ENCODE measurements around the gene PLPPR2. TPM values are rescaled to one million over a fixed set of nuclear protein-coding genes. Genes with fewer than 3 reads are reported as not detected.

PLPPR2 gene
- polyA plus RNA-seq, 2 of the 4 experiments (the other 2 are of a cell fraction): 5.6 to 9.7 TPM

DNA sequence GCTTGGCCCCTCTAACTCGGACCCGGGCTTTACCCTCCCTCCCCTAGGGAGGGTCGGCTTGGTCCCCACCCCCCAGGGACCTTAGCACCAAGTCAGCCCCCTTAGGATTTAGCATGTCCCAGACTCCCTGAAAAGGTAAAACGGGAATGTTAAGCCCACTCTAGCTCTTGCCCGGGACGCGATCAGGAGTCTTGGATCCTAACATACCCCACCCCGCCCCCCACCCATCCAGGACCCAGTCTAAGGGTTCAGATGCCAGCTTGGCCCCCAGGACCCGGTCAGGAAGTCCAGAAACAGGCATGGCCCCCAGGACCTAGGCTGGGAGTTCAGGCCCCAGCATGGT is 28.4 kb downstream of the PLPPR2 start (continued):
- TF ChIP-seq, protein P1, sequence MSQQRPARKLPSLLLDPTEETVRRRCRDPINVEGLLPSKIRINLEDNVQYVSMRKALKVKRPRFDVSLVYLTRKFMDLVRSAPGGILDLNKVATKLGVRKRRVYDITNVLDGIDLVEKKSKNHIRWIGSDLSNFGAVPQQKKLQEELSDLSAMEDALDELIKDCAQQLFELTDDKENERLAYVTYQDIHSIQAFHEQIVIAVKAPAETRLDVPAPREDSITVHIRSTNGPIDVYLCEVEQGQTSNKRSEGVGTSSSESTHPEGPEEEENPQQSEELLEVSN (IDR thresholded peaks at IDR 0.05; ENCODE audit: borderline replicate concordance, low read depth): no peak
- TF ChIP-seq CHD4 (IDR thresholded peaks at IDR 0.05; ENCODE audit: borderline replicate concordance) (no peak), EHMT2 (IDR thresholded peaks at IDR 0.05; ENCODE audit: low read depth) (no peak)

DNA sequence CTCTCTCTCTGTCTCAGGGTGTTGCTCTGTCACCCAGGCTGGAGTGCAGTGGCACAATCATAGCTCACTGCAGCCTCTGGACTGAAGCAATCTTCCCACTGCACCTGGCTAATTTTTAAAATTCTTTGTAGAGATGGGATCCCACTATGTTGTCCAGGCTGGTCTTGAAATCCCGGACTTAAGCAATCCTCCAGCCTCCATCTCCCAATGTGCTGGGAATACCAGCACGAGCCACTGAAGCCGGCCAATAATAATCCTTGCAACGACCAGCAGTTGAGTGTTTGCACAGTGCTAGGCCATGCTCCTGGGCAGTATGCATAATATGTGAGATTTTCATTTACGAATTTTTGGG is 29.5 kb downstream of the PLPPR2 start:
- FAIRE-seq (no peak), DNase-seq (ENCODE audit: low read depth in 1 of 2, low spot score in 1 of 2) (no peak), ATAC-seq (no peak)
- Histone ChIP-seq H3K4me1 (peaks cover 9% of the 10 kb centered on the region), H3K9me3 (no peaks in the 10 kb centered on the region), H3K4me3 (no peak overlapping the region), H3K27ac (no peak overlapping the region), H3K4me2 (no peak overlapping the region; the same call in 2 of the 3 replicates)
- TF ChIP-seq MAFK (IDR thresholded peaks at IDR 0.05; ENCODE audit: partially characterized antibody): no peak
- TF ChIP-seq, protein P2, sequence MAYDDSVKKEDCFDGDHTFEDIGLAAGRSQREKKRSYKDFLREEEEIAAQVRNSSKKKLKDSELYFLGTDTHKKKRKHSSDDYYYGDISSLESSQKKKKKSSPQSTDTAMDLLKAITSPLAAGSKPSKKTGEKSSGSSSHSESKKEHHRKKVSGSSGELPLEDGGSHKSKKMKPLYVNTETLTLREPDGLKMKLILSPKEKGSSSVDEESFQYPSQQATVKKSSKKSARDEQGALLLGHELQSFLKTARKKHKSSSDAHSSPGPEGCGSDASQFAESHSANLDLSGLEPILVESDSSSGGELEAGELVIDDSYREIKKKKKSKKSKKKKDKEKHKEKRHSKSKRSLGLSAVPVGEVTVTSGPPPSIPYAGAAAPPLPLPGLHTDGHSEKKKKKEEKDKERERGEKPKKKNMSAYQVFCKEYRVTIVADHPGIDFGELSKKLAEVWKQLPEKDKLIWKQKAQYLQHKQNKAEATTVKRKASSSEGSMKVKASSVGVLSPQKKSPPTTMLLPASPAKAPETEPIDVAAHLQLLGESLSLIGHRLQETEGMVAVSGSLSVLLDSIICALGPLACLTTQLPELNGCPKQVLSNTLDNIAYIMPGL (CRISPR knock-in tag; IDR thresholded peaks at IDR 0.05; ENCODE audit: borderline replicate concordance): no peak
- no peak for TF ChIP-seq BHLHE40 (IDR thresholded peaks at IDR 0.05; ENCODE audit: low read depth, low read length)
- TF ChIP-seq NPAS2 (CRISPR knock-in tag; IDR thresholded peaks at IDR 0.05; ENCODE audit: borderline replicate concordance): no peak
- POLR2A ChIA-PET: interaction anchor here (2.4 kb wide), 1 partner anchor 10 kb away, joined by 10 read pairs; no protein-coding TSS in a partner anchor
- CTCF ChIA-PET: interaction anchor here (0.5 to 5.8 kb wide), 7 partner anchors 14 to 131 kb away, joined by 3 to 50 read pairs (median 3); partner anchors contain the start of gene RGL3
- 84% methylated on average over 5 of the region's 5 CpGs for WGBS (ENCODE audit: missing lambda C conversion rate)

DNA sequence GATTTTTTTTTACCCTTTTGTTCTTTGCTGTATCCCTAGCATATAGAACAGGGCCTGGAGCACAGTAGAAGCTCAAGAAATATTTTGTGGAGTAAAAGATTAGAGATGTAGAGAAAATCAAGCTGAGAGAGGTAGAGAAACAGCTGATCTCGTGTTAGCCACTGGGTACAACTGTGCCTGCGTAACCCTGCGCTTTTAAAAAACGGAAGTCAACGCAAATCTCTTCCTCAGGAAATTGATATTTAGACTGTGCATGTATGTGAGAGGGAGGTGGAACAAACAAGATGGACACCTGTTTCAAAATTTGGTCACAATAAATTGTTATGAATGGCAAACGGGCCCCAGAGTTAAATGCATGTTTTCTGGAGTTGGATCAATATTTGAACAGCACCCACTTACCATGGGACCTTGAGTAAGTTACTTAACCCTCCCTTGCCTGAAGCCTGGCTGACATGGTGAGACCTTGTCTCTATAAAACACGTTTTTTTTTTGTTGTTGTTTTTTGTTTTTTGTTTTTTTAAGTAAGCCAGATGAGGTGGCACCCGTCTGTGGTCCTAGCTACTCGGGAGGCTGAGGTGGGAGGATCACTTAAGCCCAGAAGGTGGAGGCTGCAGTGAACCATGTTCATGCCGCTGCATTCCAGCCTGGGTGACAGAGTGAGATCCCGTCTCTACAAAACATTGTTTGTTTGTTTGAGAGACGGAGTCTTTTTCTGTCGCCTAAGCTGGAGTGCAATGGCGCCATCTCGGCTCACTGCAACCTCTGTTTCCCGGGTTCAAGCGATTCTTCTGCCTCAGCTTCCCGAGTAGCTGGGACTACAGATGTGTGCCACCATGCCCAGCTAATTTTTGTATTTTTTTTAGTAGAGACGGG is 32.2 kb downstream of the PLPPR2 start:
- 69% methylated on average over 19 of the region's 19 CpGs for WGBS (ENCODE audit: missing lambda C conversion rate)
- no peak for DNase-seq (ENCODE audit: low read depth in 1 of 2, low spot score in 1 of 2)
- no peak for FAIRE-seq
- TF ChIP-seq, protein P2 (CRISPR knock-in tag; IDR thresholded peaks at IDR 0.05; ENCODE audit: borderline replicate concordance): no peak
- TF ChIP-seq HOXB5 (CRISPR knock-in tag; IDR thresholded peaks at IDR 0.05): no peak
- no peak for TF ChIP-seq KDM5A (IDR thresholded peaks at IDR 0.05)
- no peak for TF ChIP-seq MAFK (IDR thresholded peaks at IDR 0.05; ENCODE audit: partially characterized antibody)
- TF ChIP-seq, protein P3, sequence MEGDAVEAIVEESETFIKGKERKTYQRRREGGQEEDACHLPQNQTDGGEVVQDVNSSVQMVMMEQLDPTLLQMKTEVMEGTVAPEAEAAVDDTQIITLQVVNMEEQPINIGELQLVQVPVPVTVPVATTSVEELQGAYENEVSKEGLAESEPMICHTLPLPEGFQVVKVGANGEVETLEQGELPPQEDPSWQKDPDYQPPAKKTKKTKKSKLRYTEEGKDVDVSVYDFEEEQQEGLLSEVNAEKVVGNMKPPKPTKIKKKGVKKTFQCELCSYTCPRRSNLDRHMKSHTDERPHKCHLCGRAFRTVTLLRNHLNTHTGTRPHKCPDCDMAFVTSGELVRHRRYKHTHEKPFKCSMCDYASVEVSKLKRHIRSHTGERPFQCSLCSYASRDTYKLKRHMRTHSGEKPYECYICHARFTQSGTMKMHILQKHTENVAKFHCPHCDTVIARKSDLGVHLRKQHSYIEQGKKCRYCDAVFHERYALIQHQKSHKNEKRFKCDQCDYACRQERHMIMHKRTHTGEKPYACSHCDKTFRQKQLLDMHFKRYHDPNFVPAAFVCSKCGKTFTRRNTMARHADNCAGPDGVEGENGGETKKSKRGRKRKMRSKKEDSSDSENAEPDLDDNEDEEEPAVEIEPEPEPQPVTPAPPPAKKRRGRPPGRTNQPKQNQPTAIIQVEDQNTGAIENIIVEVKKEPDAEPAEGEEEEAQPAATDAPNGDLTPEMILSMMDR (IDR thresholded peaks at IDR 0.05): no peak
- no peak for TF ChIP-seq TP53 (CRISPR knock-in tag; IDR thresholded peaks at IDR 0.05)
- TF ChIP-seq, protein P4, sequence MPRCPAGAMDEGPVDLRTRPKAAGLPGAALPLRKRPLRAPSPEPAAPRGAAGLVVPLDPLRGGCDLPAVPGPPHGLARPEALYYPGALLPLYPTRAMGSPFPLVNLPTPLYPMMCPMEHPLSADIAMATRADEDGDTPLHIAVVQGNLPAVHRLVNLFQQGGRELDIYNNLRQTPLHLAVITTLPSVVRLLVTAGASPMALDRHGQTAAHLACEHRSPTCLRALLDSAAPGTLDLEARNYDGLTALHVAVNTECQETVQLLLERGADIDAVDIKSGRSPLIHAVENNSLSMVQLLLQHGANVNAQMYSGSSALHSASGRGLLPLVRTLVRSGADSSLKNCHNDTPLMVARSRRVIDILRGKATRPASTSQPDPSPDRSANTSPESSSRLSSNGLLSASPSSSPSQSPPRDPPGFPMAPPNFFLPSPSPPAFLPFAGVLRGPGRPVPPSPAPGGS (IDR thresholded peaks at IDR 0.05): no peak
- TF ChIP-seq ZFP36 (IDR thresholded peaks at IDR 0.05; ENCODE audit: borderline replicate concordance, partially characterized antibody): no peak
- TF ChIP-seq, protein P5, sequence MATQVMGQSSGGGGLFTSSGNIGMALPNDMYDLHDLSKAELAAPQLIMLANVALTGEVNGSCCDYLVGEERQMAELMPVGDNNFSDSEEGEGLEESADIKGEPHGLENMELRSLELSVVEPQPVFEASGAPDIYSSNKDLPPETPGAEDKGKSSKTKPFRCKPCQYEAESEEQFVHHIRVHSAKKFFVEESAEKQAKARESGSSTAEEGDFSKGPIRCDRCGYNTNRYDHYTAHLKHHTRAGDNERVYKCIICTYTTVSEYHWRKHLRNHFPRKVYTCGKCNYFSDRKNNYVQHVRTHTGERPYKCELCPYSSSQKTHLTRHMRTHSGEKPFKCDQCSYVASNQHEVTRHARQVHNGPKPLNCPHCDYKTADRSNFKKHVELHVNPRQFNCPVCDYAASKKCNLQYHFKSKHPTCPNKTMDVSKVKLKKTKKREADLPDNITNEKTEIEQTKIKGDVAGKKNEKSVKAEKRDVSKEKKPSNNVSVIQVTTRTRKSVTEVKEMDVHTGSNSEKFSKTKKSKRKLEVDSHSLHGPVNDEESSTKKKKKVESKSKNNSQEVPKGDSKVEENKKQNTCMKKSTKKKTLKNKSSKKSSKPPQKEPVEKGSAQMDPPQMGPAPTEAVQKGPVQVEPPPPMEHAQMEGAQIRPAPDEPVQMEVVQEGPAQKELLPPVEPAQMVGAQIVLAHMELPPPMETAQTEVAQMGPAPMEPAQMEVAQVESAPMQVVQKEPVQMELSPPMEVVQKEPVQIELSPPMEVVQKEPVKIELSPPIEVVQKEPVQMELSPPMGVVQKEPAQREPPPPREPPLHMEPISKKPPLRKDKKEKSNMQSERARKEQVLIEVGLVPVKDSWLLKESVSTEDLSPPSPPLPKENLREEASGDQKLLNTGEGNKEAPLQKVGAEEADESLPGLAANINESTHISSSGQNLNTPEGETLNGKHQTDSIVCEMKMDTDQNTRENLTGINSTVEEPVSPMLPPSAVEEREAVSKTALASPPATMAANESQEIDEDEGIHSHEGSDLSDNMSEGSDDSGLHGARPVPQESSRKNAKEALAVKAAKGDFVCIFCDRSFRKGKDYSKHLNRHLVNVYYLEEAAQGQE (IDR thresholded peaks at IDR 0.05): no peak
- no peak for TF ChIP-seq RARB (CRISPR knock-in tag; IDR thresholded peaks at IDR 0.05)
- no peak for TF ChIP-seq FOSB (CRISPR knock-in tag; IDR thresholded peaks at IDR 0.05)
- Histone ChIP-seq H3K4me1 (0 out of 3 replicates have a peak, but pooled peaks cover 2% of the 10 kb centered on the region), H3K9me3 (peaks cover 3% of the 10 kb centered on the region; the same call in 1 of the 3 replicates), H3K27ac (no peak overlapping the region), H3K4me3 (no peak overlapping the region), H3K4me2 (no peak overlapping the region)
- ChIA-PET POLR2A (no interaction called here), CTCF (interaction anchor here (1.3 kb wide), 1 partner anchor 53 kb away, joined by 3 read pairs; no protein-coding TSS in a partner anchor)
- no peak for ATAC-seq
